B cell (primary cell): ENCODE data around the gene PITPNM2. TPM values are rescaled to one million over a fixed set of nuclear protein-coding genes. Genes with fewer than 3 reads are reported as not detected.
A peak's percentile ranks its signal among the peaks of the same experiment; 100 is the strongest.

Source experiments
- ATAC-seq: fragments of 200-7000 bp; cut with Tn5 transposase; one replicate; pipeline ENCODE4 v1.10.0; 2021; ENCODE audit warnings: low read depth, mild to moderate bottlenecking, moderate number of reproducible peaks, moderate library complexity
- CTCF ChIA-PET: fragments of 350-600 bp; sonication (Branson Sonifier 250); formaldehyde crosslinking; loops from one replicate; lab custom pipeline; 2021; ENCODE audit warnings: antibody characterized with exemption, inconsistent platforms; lab: Charles Lee
- POLR2A ChIA-PET: fragments of 350-600 bp; sonication (Branson Sonifier 250); formaldehyde crosslinking; loops from one replicate; lab custom pipeline; 2021; ENCODE audit warnings: antibody characterized with exemption; lab: Charles Lee
- DNase-seq: peaks from one replicate; pipeline ENCODE4 v3.0.0; 2013
- H2AFZ ChIP-seq: 2 replicates; pipeline ENCODE4 v1.6.1; 2012; ENCODE audit warnings: mild to moderate bottlenecking, low read depth, low read length; ENCODE audit not compliant: insufficient read depth, poor library complexity, severe bottlenecking
- H3K27ac ChIP-seq, 2 donors: 1 replicate in 1 of 2; 2 replicates in 1 of 2; pipeline ENCODE4 v1.5.1; 2012 to 2013; ENCODE audit warnings: low read length in 2 of 2, mild to moderate bottlenecking in 2 of 2, moderate library complexity in 1 of 2
- H3K27me3 ChIP-seq, 4 experiments: fragments of 200-600 bp in 1 of 4; sonication (generic) in 1 of 4; replicated peaks in 1 of 4; 1 replicate in 2 of 4; 2 replicates in 2 of 4; pipeline versions ENCODE4 v1.6.1 to v1.7.0; 2013 to 2016; ENCODE audit warnings: low read length in 3 of 4, mild to moderate bottlenecking in 2 of 4, mixed read lengths in 1 of 4, moderate library complexity in 1 of 4; ENCODE audit not compliant: insufficient read depth in 4 of 4, control insufficient read depth in 3 of 4; ENCODE audit errors: control extremely low read depth in 1 of 4
- H3K36me3 ChIP-seq, 2 experiments: replicated peaks in 1 of 2; 1 replicate in 1 of 2; 2 replicates in 1 of 2; pipeline versions ENCODE4 v1.6.1 to v1.7.1; 2013; ENCODE audit warnings: low read length in 1 of 2; ENCODE audit not compliant: insufficient read depth in 2 of 2, control insufficient read depth in 1 of 2; ENCODE audit errors: control extremely low read depth in 1 of 2, extremely low read depth in 1 of 2
- H3K4me1 ChIP-seq, 2 donors: fragments of 200-600 bp in 1 of 2; sonication (generic) in 1 of 2; 1 replicate in 1 of 2; 2 replicates in 1 of 2; pipeline versions ENCODE4 v1.5.1 to v1.6.1; 2013 to 2017; ENCODE audit warnings: low read length in 2 of 2; ENCODE audit not compliant: control insufficient read depth in 2 of 2, insufficient read depth in 2 of 2
- H3K4me2 ChIP-seq: replicated peaks from 2 replicates; pipeline ENCODE3; 2012; ENCODE audit warnings: mild to moderate bottlenecking, low read depth, low read length; ENCODE audit not compliant: poor library complexity, severe bottlenecking
- H3K4me3 ChIP-seq, 5 experiments: fragments of 200-600 bp in 1 of 5; sonication (generic) in 1 of 5; 1 replicate in 3 of 5; 2 replicates in 2 of 5; pipeline versions ENCODE4 v1.5.1 to v1.7.0; 2011 to 2016; ENCODE audit warnings: low read length in 4 of 5, mild to moderate bottlenecking in 4 of 5, low read depth in 2 of 5, control low read depth in 1 of 5, moderate library complexity in 1 of 5; ENCODE audit not compliant: insufficient read depth in 1 of 5; ENCODE audit errors: control extremely low read depth in 1 of 5, extremely low read depth in 1 of 5
- H3K79me2 ChIP-seq: fragments of 200-600 bp; sonication (generic); one replicate; pipeline ENCODE4 v1.6.0; 2016; ENCODE audit warnings: low read length; ENCODE audit not compliant: control insufficient read depth, insufficient read depth
- H3K9ac ChIP-seq: fragments of 200-600 bp; sonication (generic); 2 replicates; pipeline ENCODE4 v1.6.1; 2017; ENCODE audit warnings: mild to moderate bottlenecking, low read length, moderate library complexity
- H3K9me3 ChIP-seq, 3 donors: one replicate each; pipeline versions ENCODE4 v1.6.1 to v1.7.1; 2013; ENCODE audit warnings: low read length in 2 of 3; ENCODE audit not compliant: control insufficient read depth in 2 of 3, insufficient read depth in 1 of 3; ENCODE audit errors: control extremely low read depth in 1 of 3
- H4K20me1 ChIP-seq: 2 replicates; pipeline ENCODE4 v1.6.0; 2012; ENCODE audit warnings: mild to moderate bottlenecking, low read length; ENCODE audit not compliant: insufficient read depth, control insufficient read depth, poor library complexity, severe bottlenecking
- H3K27ac Mint-ChIP-seq: one replicate; pipeline ENCODE4 v1.8.0; 2021; ENCODE audit warnings: mixed read lengths
- H3K27me3 Mint-ChIP-seq: one replicate; pipeline ENCODE4 v1.8.0; 2021; ENCODE audit warnings: mixed read lengths
- H3K4me1 Mint-ChIP-seq: one replicate; pipeline ENCODE4 v1.8.0; 2021; ENCODE audit warnings: mixed read lengths
- H3K4me3 Mint-ChIP-seq: one replicate; pipeline ENCODE4 v1.8.0; 2021; ENCODE audit warnings: mixed read lengths
- H3K9me3 Mint-ChIP-seq: one replicate; pipeline ENCODE4 v1.8.0; 2022; ENCODE audit warnings: mixed read lengths; ENCODE audit not compliant: insufficient read depth
- CTCF ChIP-seq: fragments of 200-600 bp; IDR thresholded peaks from one replicate; pipeline ENCODE4 v1.8.0; 2022; ENCODE audit warnings: antibody characterized with exemption, mild to moderate bottlenecking
- EZH2 ChIP-seq: IDR thresholded peaks from 2 replicates; pipeline ENCODE4 v1.6.1; 2012; ENCODE audit warnings: borderline replicate concordance, low read depth, mild to moderate bottlenecking, moderate library complexity, low read length; ENCODE audit not compliant: insufficient read depth, poor library complexity, severe bottlenecking
- WGBS: methylation state at CpG from one replicate; pipeline ENCODE4 v1.1.5; 2013; ENCODE audit warnings: missing lambda C conversion rate; ENCODE audit not compliant: insufficient coverage; 5-methylcytosine and 5-hydroxymethylcytosine counted together
- intact Hi-C: fragments of 100-400 bp; cut with micrococcal nuclease; formaldehyde crosslinking; loops from one replicate; pipeline ENCODE4 v1.10.0; 2022
- polyA plus RNA-seq: library from polyadenylated mRNA; depleted of rRNA; stranded (reverse); fragments of >200 nt; gene quantifications from 2 replicates; pipeline ENCODE4 v1.2.3, GENCODE V29; 2012
- total RNA-seq, 2 donors: library from RNA; stranded (reverse); fragments of 120-200 nt in 1 of 2; gene quantifications; 1 replicate in 1 of 2; 2 replicates in 1 of 2; pipeline versions ENCODE4 v1.2.3 to v1.2.4, GENCODE V29; 2013 to 2022

Gene PITPNM2
- total and polyA plus RNA-seq, 2 donors (not counting 1 experiment from before 2014, with no cell fraction given) = 9.6 to 28.6 TPM

- Histone ChIP-seq H3K27ac (peak overlapping the region; percentile 74 to 81), H3K79me2 (peaks cover 70% of the 10 kb centered on the region), H4K20me1 (no peaks in the 10 kb centered on the region), H3K36me3 (peaks cover 2 to 3% of the 10 kb centered on the region in 2 experiments), H3K9ac (peak overlapping the region; percentile 44), H3K4me1 (peaks cover 25 to 32% of the 10 kb centered on the region in 2 donors), H3K9me3 (no peaks in the 10 kb centered on the region), H3K4me3 (peak overlapping the region in 3 of 5 experiments; percentile 20 to 36 (median 20)), H3K4me2 (peak overlapping the region; percentile 64), H2AFZ (peak overlapping the region; percentile 73), H3K27me3 (no peaks in the 10 kb centered on the region)
- whole genome bisulfite sequencing = 21% methylated on average over 7 of the region's 9 CpGs
- ChIA-PET POLR2A (interaction anchor here (0.6 to 1.7 kb wide), 6 partner anchors 9 to 131 kb away, joined by 3 to 6 read pairs (median 4); no protein-coding TSS in a partner anchor), CTCF (interaction anchor here (0.7 to 2.0 kb wide), 8 partner anchors 9 to 342 kb away, joined by 3 to 13 read pairs (median 5); no protein-coding TSS in a partner anchor)
- peaks cover 41% of the 10 kb centered on the region for H3K4me1 Mint-ChIP-seq
- no peaks in the 10 kb centered on the region for H3K27me3 Mint-ChIP-seq
- intact Hi-C loops = loop anchor here (1.0 to 5.0 kb wide), 2 partner anchors 30 to 36 kb away; no protein-coding TSS in a partner anchor
- peak; percentile 45 for DNase-seq
- no peaks in the 10 kb centered on the region for H3K9me3 Mint-ChIP-seq
- ATAC-seq = peak; percentile 95
- H3K27ac Mint-ChIP-seq = peak overlapping the region; percentile 97
- H3K4me3 Mint-ChIP-seq = peak overlapping the region; percentile 78
- TF ChIP-seq EZH2 = no peak
- TF ChIP-seq CTCF = no peak
Observed at GRCh38 chr12:123106640-123107359, 44.1 kb downstream of the PITPNM2 start.
